Measurements from ENCODE around the gene EPHX1.

Gene EPHX1

GRCh38 chr1:225876900-225877510 is 67.1 kb downstream of the EPHX1 start:
- no peak for TF ChIP-seq CTCF (IDR thresholded peaks at IDR 0.05; ENCODE audit: poor library complexity, severe bottlenecking)
- no peak for ATAC-seq (ENCODE audit: low read depth)
- peaks cover 5% of the 10 kb centered on the region for H3K4me1 ChIP-seq (ENCODE audit: insufficient read depth, poor library complexity, severe bottlenecking)
- no peaks in the 10 kb centered on the region for H3K9me3 ChIP-seq (ENCODE audit: severe bottlenecking)
- H3K27ac ChIP-seq (ENCODE audit: poor library complexity, severe bottlenecking): no peak overlapping the region
- H3K27me3 ChIP-seq (ENCODE audit: insufficient read depth, poor library complexity, severe bottlenecking): no peaks in the 10 kb centered on the region
- H3K36me3 ChIP-seq (ENCODE audit: low read depth): no peaks in the 10 kb centered on the region
- no peak for DNase-seq (ENCODE audit: low spot score)
- no peak overlapping the region for H3K4me3 ChIP-seq (ENCODE audit: severe bottlenecking)

- no peak overlapping the region for H3K4me3 ChIP-seq (ENCODE audit: severe bottlenecking)
- H3K27me3 ChIP-seq (ENCODE audit: insufficient read depth, poor library complexity, severe bottlenecking): no peaks in the 10 kb centered on the region
- H3K4me1 ChIP-seq (ENCODE audit: insufficient read depth, poor library complexity, severe bottlenecking): peaks cover 5% of the 10 kb centered on the region
- no peak for DNase-seq (ENCODE audit: low spot score)
- no peaks in the 10 kb centered on the region for H3K9me3 ChIP-seq (ENCODE audit: severe bottlenecking)
- TF ChIP-seq CTCF (IDR thresholded peaks at IDR 0.05; ENCODE audit: poor library complexity, severe bottlenecking): peak; percentile 25
- ATAC-seq (ENCODE audit: low read depth): no peak
- no peaks in the 10 kb centered on the region for H3K36me3 ChIP-seq (ENCODE audit: low read depth)
- no peak overlapping the region for H3K27ac ChIP-seq (ENCODE audit: poor library complexity, severe bottlenecking)
Observed at GRCh38 chr1:225877580-225877979, 67.7 kb downstream of the EPHX1 start.

- Histone ChIP-seq H3K27me3 (ENCODE audit: insufficient read depth, poor library complexity, severe bottlenecking) (no peaks in the 10 kb centered on the region), H3K4me3 (ENCODE audit: severe bottlenecking) (no peak overlapping the region), H3K4me1 (ENCODE audit: insufficient read depth, poor library complexity, severe bottlenecking) (peaks cover 5% of the 10 kb centered on the region), H3K36me3 (ENCODE audit: low read depth) (no peaks in the 10 kb centered on the region), H3K27ac (ENCODE audit: poor library complexity, severe bottlenecking) (no peak overlapping the region), H3K9me3 (ENCODE audit: severe bottlenecking) (no peaks in the 10 kb centered on the region)
- TF ChIP-seq CTCF (IDR thresholded peaks at IDR 0.05; ENCODE audit: poor library complexity, severe bottlenecking): no peak
- ATAC-seq (ENCODE audit: low read depth): no peak
- DNase-seq (ENCODE audit: low spot score): no peak
Observed at GRCh38 chr1:225878282-225878681, 68.4 kb downstream of the EPHX1 start.

GRCh38 chr1:225879521-225880221 is 69.7 kb downstream of the EPHX1 start:
- TF ChIP-seq CTCF (IDR thresholded peaks at IDR 0.05; ENCODE audit: poor library complexity, severe bottlenecking): no peak
- Histone ChIP-seq H3K27ac (ENCODE audit: poor library complexity, severe bottlenecking) (no peak overlapping the region), H3K36me3 (ENCODE audit: low read depth) (no peaks in the 10 kb centered on the region), H3K27me3 (ENCODE audit: insufficient read depth, poor library complexity, severe bottlenecking) (no peaks in the 10 kb centered on the region), H3K9me3 (ENCODE audit: severe bottlenecking) (no peaks in the 10 kb centered on the region), H3K4me1 (ENCODE audit: insufficient read depth, poor library complexity, severe bottlenecking) (peaks cover 5% of the 10 kb centered on the region), H3K4me3 (ENCODE audit: severe bottlenecking) (no peak overlapping the region)
- DNase-seq (ENCODE audit: low spot score) (no peak), ATAC-seq (ENCODE audit: low read depth) (no peak)

- H3K27ac ChIP-seq (ENCODE audit: poor library complexity, severe bottlenecking): no peak overlapping the region
- TF ChIP-seq CTCF (IDR thresholded peaks at IDR 0.05; ENCODE audit: poor library complexity, severe bottlenecking): no peak
- H3K4me1 ChIP-seq (ENCODE audit: insufficient read depth, poor library complexity, severe bottlenecking): peaks cover 5% of the 10 kb centered on the region
Observed at GRCh38 chr1:225880222-225880588, 70.3 kb downstream of the EPHX1 start.

More at GRCh38 chr1:225880222-225880588, 70.3 kb downstream of the EPHX1 start:
- H3K36me3 ChIP-seq (ENCODE audit: low read depth): no peaks in the 10 kb centered on the region
- H3K4me3 ChIP-seq (ENCODE audit: severe bottlenecking): no peak overlapping the region
- ATAC-seq (ENCODE audit: low read depth): no peak
- no peak for DNase-seq (ENCODE audit: low spot score)
- H3K9me3 ChIP-seq (ENCODE audit: severe bottlenecking): no peaks in the 10 kb centered on the region
- no peaks in the 10 kb centered on the region for H3K27me3 ChIP-seq (ENCODE audit: insufficient read depth, poor library complexity, severe bottlenecking)
